Endodermal cell (in vitro differentiated cells): Measurements from ENCODE around the gene CTNNA2. TPM values are rescaled to one million over a fixed set of nuclear protein-coding genes. Genes with fewer than 3 reads are reported as not detected.

Experiments used
- DNase-seq: peaks from one replicate; pipeline ENCODE4 v3.0.0-alpha.2; 2017
- H3K27ac ChIP-seq: 2 replicates; pipeline ENCODE4 v1.5.1; 2013; ENCODE audit warnings: mild to moderate bottlenecking, low read depth, low read length, moderate library complexity
- H3K27me3 ChIP-seq: 2 replicates; pipeline ENCODE4 v1.6.1; 2013; ENCODE audit warnings: mild to moderate bottlenecking, low read length, moderate library complexity; ENCODE audit not compliant: insufficient read depth, control insufficient read depth, poor library complexity, severe bottlenecking
- H3K36me3 ChIP-seq: 2 replicates; pipeline ENCODE4 v1.7.0; 2013; ENCODE audit warnings: mild to moderate bottlenecking, low read length, moderate library complexity; ENCODE audit not compliant: control insufficient read depth, insufficient read depth
- H3K4me1 ChIP-seq: one replicate; pipeline ENCODE4 v1.7.0; 2013; ENCODE audit warnings: low read length; ENCODE audit not compliant: control insufficient read depth, insufficient read depth
- H3K4me3 ChIP-seq: 2 replicates; pipeline ENCODE4 v1.5.1; 2013; ENCODE audit warnings: mild to moderate bottlenecking, low read length, moderate library complexity
- H3K9ac ChIP-seq: 2 replicates; pipeline ENCODE4 v1.6.1; 2013; ENCODE audit warnings: mild to moderate bottlenecking, low read length, moderate library complexity; ENCODE audit not compliant: poor library complexity, severe bottlenecking; ENCODE audit errors: extremely low read depth
- H3K9me3 ChIP-seq: 2 replicates; pipeline ENCODE4 v1.6.1; 2013; ENCODE audit warnings: mild to moderate bottlenecking, low read length, moderate library complexity; ENCODE audit not compliant: control insufficient read depth
- H3K27ac Mint-ChIP-seq: 2 replicates; pipeline ENCODE4 v1.8.0; 2020; ENCODE audit warnings: mixed read lengths
- H3K27me3 Mint-ChIP-seq: 2 replicates; pipeline ENCODE4 v1.8.0; 2021; ENCODE audit warnings: mild to moderate bottlenecking, mixed read lengths; ENCODE audit not compliant: insufficient read depth
- H3K36me3 Mint-ChIP-seq: 2 replicates; pipeline ENCODE4 v1.8.0; 2020; ENCODE audit warnings: low read depth, mixed read lengths
- H3K4me1 Mint-ChIP-seq: 2 replicates; pipeline ENCODE4 v1.8.0; 2020; ENCODE audit warnings: mixed read lengths
- H3K4me3 Mint-ChIP-seq: 2 replicates; pipeline ENCODE4 v1.8.0; 2020; ENCODE audit warnings: mild to moderate bottlenecking, moderate library complexity, mixed read lengths
- H3K9me3 Mint-ChIP-seq: 2 replicates; pipeline ENCODE4 v1.8.0; 2020; ENCODE audit warnings: mild to moderate bottlenecking, mixed read lengths
- CTCF ChIP-seq: fragments of 200-600 bp; sonication (generic); conservative IDR thresholded peaks from 2 replicates; pipeline ENCODE4 v1.5.0; 2021; ENCODE audit warnings: antibody characterized with exemption, mild to moderate bottlenecking
- WGBS, 2 experiments: methylation state at CpG; one replicate each; pipeline versions ENCODE4 v1.1.5 to v1.1.7; 2013; ENCODE audit warnings: missing lambda C conversion rate in 2 of 2, mixed read lengths in 1 of 2; ENCODE audit not compliant: insufficient coverage in 1 of 2, insufficient read length in 1 of 2; 5-methylcytosine and 5-hydroxymethylcytosine counted together
- total RNA-seq, 2 donors: library from RNA; stranded (reverse); fragmentation: NEBNext Ultra II Directional in 1 of 2; extraction: Animal tissue kit (Norgen Biotek cat#: 25700) in 1 of 2; gene quantifications; 2 replicates in 1 of 2; 3 replicates in 1 of 2; pipeline ENCODE4 v1.2.1, GENCODE V29; 2021

Gene CTNNA2
- total RNA-seq, 2 donors from 2014 or later = 7.7 to 9.8 TPM

- 79 to 83% methylated on average over 3 of the region's 3 CpGs for WGBS, 2 experiments
- Mint-ChIP-seq H3K36me3 (no peaks in the 10 kb centered on the region), H3K27ac (no peak overlapping the region), H3K27me3 (peaks cover 4% of the 10 kb centered on the region), H3K4me3 (no peak overlapping the region), H3K4me1 (no peaks in the 10 kb centered on the region), H3K9me3 (no peaks in the 10 kb centered on the region)
- no peak overlapping the region for H3K27ac ChIP-seq
- H3K36me3 ChIP-seq = no peaks in the 10 kb centered on the region
- H3K9me3 ChIP-seq = no peaks in the 10 kb centered on the region
- H3K4me3 ChIP-seq = no peak overlapping the region
- no peaks in the 10 kb centered on the region for H3K27me3 ChIP-seq
- no peak for TF ChIP-seq CTCF
- no peak overlapping the region for H3K9ac ChIP-seq
- no peaks in the 10 kb centered on the region for H3K4me1 ChIP-seq
- no peak for DNase-seq
These were observed 480.3 kb downstream of the CTNNA2 start for GRCh38 chr2:79993144-79993543.

DNA sequence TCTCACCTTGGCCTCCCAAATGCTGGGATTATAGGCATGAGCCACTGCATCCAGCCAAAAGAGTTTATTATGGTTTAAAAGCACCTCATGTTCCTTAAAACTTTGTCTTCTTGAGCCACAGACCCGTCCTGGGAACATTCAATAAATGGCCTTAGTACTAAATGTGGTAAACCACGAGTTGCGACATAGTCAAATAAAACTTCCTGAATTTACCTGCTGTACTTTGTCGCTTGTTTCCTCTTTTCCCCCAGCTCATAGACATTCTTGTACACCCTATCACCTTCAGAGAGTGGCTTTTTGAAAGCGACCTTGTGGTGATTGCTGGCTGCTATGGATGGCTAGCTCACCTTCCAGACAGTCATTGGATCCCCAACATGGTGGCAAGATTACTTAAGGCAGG is 481.3 kb downstream of the CTNNA2 start:
- Mint-ChIP-seq H3K4me3 (no peak overlapping the region), H3K27me3 (peaks cover 4% of the 10 kb centered on the region), H3K9me3 (no peaks in the 10 kb centered on the region), H3K27ac (no peak overlapping the region), H3K4me1 (no peaks in the 10 kb centered on the region), H3K36me3 (no peaks in the 10 kb centered on the region)
- Histone ChIP-seq H3K4me3 (no peak overlapping the region), H3K36me3 (no peaks in the 10 kb centered on the region), H3K27me3 (no peaks in the 10 kb centered on the region), H3K9me3 (no peaks in the 10 kb centered on the region), H3K4me1 (no peaks in the 10 kb centered on the region), H3K27ac (no peak overlapping the region), H3K9ac (no peak overlapping the region)
- 92 to 96% methylated on average over 5 of the region's 5 CpGs for WGBS, 2 experiments
- no peak for DNase-seq
- TF ChIP-seq CTCF = no peak

DNA sequence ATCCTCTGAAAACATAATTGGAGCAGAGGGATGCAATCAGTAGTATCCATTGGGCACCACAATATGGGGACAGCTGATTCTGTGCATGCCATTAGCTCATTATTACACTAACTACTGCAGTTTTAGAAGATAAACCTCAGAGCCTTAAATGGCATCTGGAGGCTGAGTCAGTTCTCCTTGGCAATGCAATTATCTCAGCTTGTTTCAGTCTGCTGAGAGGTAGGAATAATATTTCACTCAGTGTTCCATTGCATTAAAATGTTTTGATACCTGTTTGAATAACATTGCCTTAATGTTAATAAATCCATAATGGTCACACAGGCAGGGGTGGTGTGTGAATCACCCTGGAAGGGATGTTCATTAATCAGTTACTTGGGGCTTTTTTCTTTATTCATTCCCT is 482.1 kb downstream of the CTNNA2 start:
- Mint-ChIP-seq H3K9me3 (no peaks in the 10 kb centered on the region), H3K27me3 (peaks cover 4% of the 10 kb centered on the region), H3K27ac (no peak overlapping the region), H3K4me1 (no peaks in the 10 kb centered on the region), H3K4me3 (no peak overlapping the region), H3K36me3 (no peaks in the 10 kb centered on the region)
- Histone ChIP-seq H3K4me3 (no peak overlapping the region), H3K36me3 (no peaks in the 10 kb centered on the region), H3K27me3 (no peaks in the 10 kb centered on the region), H3K9me3 (no peaks in the 10 kb centered on the region), H3K4me1 (no peaks in the 10 kb centered on the region), H3K9ac (no peak overlapping the region), H3K27ac (no peak overlapping the region)
- DNase-seq = no peak
- no peak for TF ChIP-seq CTCF
